Measurements from ENCODE around the gene DLG1.

GRCh38 chr3:197178998-197179397 lies 119.4 kb downstream of the DLG1 start:
- no peak for TF ChIP-seq RAD21 (conservative IDR thresholded peaks at IDR 0.05)
- no peak for TF ChIP-seq CTCF (IDR thresholded peaks at IDR 0.05; ENCODE audit: poor library complexity, severe bottlenecking)
- no peak for TF ChIP-seq EZH2 (IDR thresholded peaks at IDR 0.05; ENCODE audit: borderline replicate concordance, insufficient read depth, low read length, poor library complexity, severe bottlenecking)
- no peak for TF ChIP-seq EP300 (conservative IDR thresholded peaks at IDR 0.05; ENCODE audit: poor library complexity, severe bottlenecking)
- TF ChIP-seq TAF1 (IDR thresholded peaks at IDR 0.05; ENCODE audit: low read depth) = no peak
- TF ChIP-seq, protein P1, sequence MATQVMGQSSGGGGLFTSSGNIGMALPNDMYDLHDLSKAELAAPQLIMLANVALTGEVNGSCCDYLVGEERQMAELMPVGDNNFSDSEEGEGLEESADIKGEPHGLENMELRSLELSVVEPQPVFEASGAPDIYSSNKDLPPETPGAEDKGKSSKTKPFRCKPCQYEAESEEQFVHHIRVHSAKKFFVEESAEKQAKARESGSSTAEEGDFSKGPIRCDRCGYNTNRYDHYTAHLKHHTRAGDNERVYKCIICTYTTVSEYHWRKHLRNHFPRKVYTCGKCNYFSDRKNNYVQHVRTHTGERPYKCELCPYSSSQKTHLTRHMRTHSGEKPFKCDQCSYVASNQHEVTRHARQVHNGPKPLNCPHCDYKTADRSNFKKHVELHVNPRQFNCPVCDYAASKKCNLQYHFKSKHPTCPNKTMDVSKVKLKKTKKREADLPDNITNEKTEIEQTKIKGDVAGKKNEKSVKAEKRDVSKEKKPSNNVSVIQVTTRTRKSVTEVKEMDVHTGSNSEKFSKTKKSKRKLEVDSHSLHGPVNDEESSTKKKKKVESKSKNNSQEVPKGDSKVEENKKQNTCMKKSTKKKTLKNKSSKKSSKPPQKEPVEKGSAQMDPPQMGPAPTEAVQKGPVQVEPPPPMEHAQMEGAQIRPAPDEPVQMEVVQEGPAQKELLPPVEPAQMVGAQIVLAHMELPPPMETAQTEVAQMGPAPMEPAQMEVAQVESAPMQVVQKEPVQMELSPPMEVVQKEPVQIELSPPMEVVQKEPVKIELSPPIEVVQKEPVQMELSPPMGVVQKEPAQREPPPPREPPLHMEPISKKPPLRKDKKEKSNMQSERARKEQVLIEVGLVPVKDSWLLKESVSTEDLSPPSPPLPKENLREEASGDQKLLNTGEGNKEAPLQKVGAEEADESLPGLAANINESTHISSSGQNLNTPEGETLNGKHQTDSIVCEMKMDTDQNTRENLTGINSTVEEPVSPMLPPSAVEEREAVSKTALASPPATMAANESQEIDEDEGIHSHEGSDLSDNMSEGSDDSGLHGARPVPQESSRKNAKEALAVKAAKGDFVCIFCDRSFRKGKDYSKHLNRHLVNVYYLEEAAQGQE (IDR thresholded peaks at IDR 0.05; ENCODE audit: borderline replicate concordance) = no peak
- TF ChIP-seq POLR2AphosphoS5 (IDR thresholded peaks at IDR 0.05) = no peak

All from neural cell (in vitro differentiated cells).